ENCODE data around the gene LHPP. TPM values are rescaled to one million over a fixed set of nuclear protein-coding genes. Genes with fewer than 3 reads are reported as not detected.
A peak's percentile ranks its signal among the peaks of the same experiment; 100 is the strongest.

The LHPP gene
- total RNA-seq, 2 experiments from 2014 or later, result 17.7 TPM

GRCh38 chr10:124624006-124624405 lies 162.4 kb downstream of the LHPP start:
- H3K4me1 Mint-ChIP-seq (ENCODE audit: low read depth), result peaks cover 33% of the 10 kb centered on the region
- intact Hi-C loops (cut with micrococcal nuclease), result no loop called here

GRCh38 chr10:124624466-124624865 lies 162.8 kb downstream of the LHPP start:
- intact Hi-C loops (cut with micrococcal nuclease), result no loop called here
- CTCF ChIA-PET, result no interaction called here
- no peaks in the 10 kb centered on the region for H3K9me3 Mint-ChIP-seq
- no peak overlapping the region for H3K27ac Mint-ChIP-seq
- no peaks in the 10 kb centered on the region for H3K36me3 Mint-ChIP-seq (ENCODE audit: low read depth)
- H3K4me3 Mint-ChIP-seq, result no peak overlapping the region
- H3K4me1 Mint-ChIP-seq (ENCODE audit: low read depth), result peaks cover 28% of the 10 kb centered on the region
- no peaks in the 10 kb centered on the region for H3K27me3 Mint-ChIP-seq (ENCODE audit: low read depth)
- DNase-seq, result no peak

More at GRCh38 chr10:124624006-124624405, 162.4 kb downstream of the LHPP start:
- Mint-ChIP-seq H3K27me3 (ENCODE audit: low read depth) (no peaks in the 10 kb centered on the region), H3K4me3 (no peak overlapping the region), H3K9me3 (no peaks in the 10 kb centered on the region), H3K27ac (no peak overlapping the region), H3K36me3 (ENCODE audit: low read depth) (no peaks in the 10 kb centered on the region)
- CTCF ChIA-PET, result no interaction called here
- DNase-seq, result no peak

- intact Hi-C loops (cut with micrococcal nuclease), result loop anchor here (5.0 kb wide), 1 partner anchor 83 kb away; no protein-coding TSS in a partner anchor
- CTCF ChIA-PET, result no interaction called here
- Mint-ChIP-seq H3K36me3 (ENCODE audit: low read depth) (no peaks in the 10 kb centered on the region), H3K4me3 (no peak overlapping the region), H3K27ac (no peak overlapping the region), H3K9me3 (no peaks in the 10 kb centered on the region), H3K27me3 (ENCODE audit: low read depth) (no peaks in the 10 kb centered on the region), H3K4me1 (ENCODE audit: low read depth) (peaks cover 25% of the 10 kb centered on the region)
- no peak for DNase-seq
These were observed 163.3 kb downstream of the LHPP start for GRCh38 chr10:124624895-124625294.

- no peaks in the 10 kb centered on the region for H3K27me3 Mint-ChIP-seq (ENCODE audit: low read depth)
- DNase-seq, result no peak
- H3K36me3 Mint-ChIP-seq (ENCODE audit: low read depth), result no peaks in the 10 kb centered on the region
- CTCF ChIA-PET, result interaction anchor here (3.2 kb wide), 1 partner anchor 116 kb away, joined by 14 read pairs; no protein-coding TSS in a partner anchor
- intact Hi-C loops (cut with micrococcal nuclease), result loop anchor here (5.0 kb wide), 1 partner anchor 84 kb away; no protein-coding TSS in a partner anchor
- H3K4me1 Mint-ChIP-seq (ENCODE audit: low read depth), result peaks cover 23% of the 10 kb centered on the region
- H3K4me3 Mint-ChIP-seq, result no peak overlapping the region
- H3K9me3 Mint-ChIP-seq, result no peaks in the 10 kb centered on the region
- H3K27ac Mint-ChIP-seq, result no peak overlapping the region
These were observed 164.2 kb downstream of the LHPP start for GRCh38 chr10:124625831-124626238.

GRCh38 chr10:124626759-124627380 lies 165.2 kb downstream of the LHPP start:
- Mint-ChIP-seq H3K27ac (no peak overlapping the region), H3K9me3 (no peaks in the 10 kb centered on the region), H3K27me3 (ENCODE audit: low read depth) (no peaks in the 10 kb centered on the region), H3K4me1 (ENCODE audit: low read depth) (peaks cover 26% of the 10 kb centered on the region), H3K4me3 (no peak overlapping the region), H3K36me3 (ENCODE audit: low read depth) (no peaks in the 10 kb centered on the region)
- CTCF ChIA-PET, result interaction anchor here (0.9 to 3.2 kb wide), 3 partner anchors 21 to 343 kb away, joined by 3 to 14 read pairs (median 6); no protein-coding TSS in a partner anchor
- peak; percentile 66 for DNase-seq
- intact Hi-C loops (cut with micrococcal nuclease), result loop anchor here (5.0 kb wide), 1 partner anchor 85 kb away; no protein-coding TSS in a partner anchor

- CTCF ChIA-PET, result interaction anchor here (0.5 to 3.2 kb wide), 5 partner anchors 20 to 365 kb away, joined by 3 to 14 read pairs (median 6); no protein-coding TSS in a partner anchor
- intact Hi-C loops (cut with micrococcal nuclease), result loop anchor here (5.0 kb wide), 1 partner anchor 86 kb away; no protein-coding TSS in a partner anchor
- H3K4me3 Mint-ChIP-seq, result no peak overlapping the region
These were observed 166.4 kb downstream of the LHPP start for GRCh38 chr10:124627866-124628675.

GRCh38 chr10:124628676-124629021 lies 167.0 kb downstream of the LHPP start:
- Mint-ChIP-seq H3K9me3 (peaks cover 3% of the 10 kb centered on the region), H3K4me1 (ENCODE audit: low read depth) (peaks cover 30% of the 10 kb centered on the region), H3K27me3 (ENCODE audit: low read depth) (no peaks in the 10 kb centered on the region), H3K36me3 (ENCODE audit: low read depth) (peaks cover 3% of the 10 kb centered on the region), H3K27ac (no peak overlapping the region), H3K4me3 (no peak overlapping the region)
- CTCF ChIA-PET, result interaction anchor here (0.6 to 3.2 kb wide), 5 partner anchors 19 to 122 kb away, joined by 3 to 14 read pairs (median 6); no protein-coding TSS in a partner anchor
- intact Hi-C loops (cut with micrococcal nuclease), result loop anchor here (5.0 kb wide), 1 partner anchor 86 kb away; no protein-coding TSS in a partner anchor
- no peak for DNase-seq

More at GRCh38 chr10:124627866-124628675, 166.4 kb downstream of the LHPP start:
- no peak for DNase-seq
- Mint-ChIP-seq H3K4me1 (ENCODE audit: low read depth) (peaks cover 26% of the 10 kb centered on the region), H3K36me3 (ENCODE audit: low read depth) (no peaks in the 10 kb centered on the region), H3K27ac (no peak overlapping the region), H3K9me3 (no peaks in the 10 kb centered on the region), H3K27me3 (ENCODE audit: low read depth) (no peaks in the 10 kb centered on the region)

GRCh38 chr10:124629415-124629814 lies 167.8 kb downstream of the LHPP start:
- Mint-ChIP-seq H3K27ac (no peak overlapping the region), H3K4me1 (ENCODE audit: low read depth) (peaks cover 30% of the 10 kb centered on the region), H3K9me3 (peaks cover 7% of the 10 kb centered on the region), H3K4me3 (no peak overlapping the region), H3K36me3 (ENCODE audit: low read depth) (peaks cover 5% of the 10 kb centered on the region), H3K27me3 (ENCODE audit: low read depth) (no peaks in the 10 kb centered on the region)
- CTCF ChIA-PET, result interaction anchor here (0.8 kb wide), 1 partner anchor 112 kb away, joined by 4 read pairs; no protein-coding TSS in a partner anchor
- intact Hi-C loops (cut with micrococcal nuclease), result loop anchor here (5.0 kb wide), 1 partner anchor 87 kb away; no protein-coding TSS in a partner anchor
- no peak for DNase-seq

- H3K36me3 Mint-ChIP-seq (ENCODE audit: low read depth), result peaks cover 9% of the 10 kb centered on the region
- intact Hi-C loops (cut with micrococcal nuclease), result loop anchor here (5.0 kb wide), 1 partner anchor 88 kb away; no protein-coding TSS in a partner anchor
- H3K27me3 Mint-ChIP-seq (ENCODE audit: low read depth), result no peaks in the 10 kb centered on the region
- peaks cover 28% of the 10 kb centered on the region for H3K4me1 Mint-ChIP-seq (ENCODE audit: low read depth)
- DNase-seq, result no peak
- H3K4me3 Mint-ChIP-seq, result no peak overlapping the region
- CTCF ChIA-PET, result interaction anchor here (0.8 kb wide), 1 partner anchor 112 kb away, joined by 4 read pairs; no protein-coding TSS in a partner anchor
- H3K9me3 Mint-ChIP-seq, result peaks cover 10% of the 10 kb centered on the region
- H3K27ac Mint-ChIP-seq, result no peak overlapping the region
These were observed 168.2 kb downstream of the LHPP start for GRCh38 chr10:124629842-124630241.

- peaks cover 26% of the 10 kb centered on the region for H3K4me1 Mint-ChIP-seq (ENCODE audit: low read depth)
- intact Hi-C loops (cut with micrococcal nuclease), result no loop called here
- H3K9me3 Mint-ChIP-seq, result peaks cover 10% of the 10 kb centered on the region
- H3K27ac Mint-ChIP-seq, result no peak overlapping the region
- no peak overlapping the region for H3K4me3 Mint-ChIP-seq
- H3K36me3 Mint-ChIP-seq (ENCODE audit: low read depth), result peaks cover 9% of the 10 kb centered on the region
- H3K27me3 Mint-ChIP-seq (ENCODE audit: low read depth), result no peaks in the 10 kb centered on the region
- no peak for DNase-seq
- CTCF ChIA-PET, result no interaction called here
These were observed 168.9 kb downstream of the LHPP start for GRCh38 chr10:124630551-124630950.

GRCh38 chr10:124632064-124632531 lies 170.5 kb downstream of the LHPP start:
- Mint-ChIP-seq H3K36me3 (ENCODE audit: low read depth) (peaks cover 9% of the 10 kb centered on the region), H3K4me1 (ENCODE audit: low read depth) (peaks cover 32% of the 10 kb centered on the region), H3K27ac (no peak overlapping the region), H3K4me3 (no peak overlapping the region), H3K9me3 (peaks cover 10% of the 10 kb centered on the region), H3K27me3 (ENCODE audit: low read depth) (no peaks in the 10 kb centered on the region)
- peak; percentile 52 for DNase-seq
- CTCF ChIA-PET, result interaction anchor here (1.0 to 1.7 kb wide), 7 partner anchors 13 to 114 kb away, joined by 3 to 10 read pairs (median 3); no protein-coding TSS in a partner anchor
- intact Hi-C loops (cut with micrococcal nuclease), result loop anchor here (1.0 kb wide), 2 partner anchors 109 to 195 kb away; no protein-coding TSS in a partner anchor

- DNase-seq, result no peak
- H3K4me1 Mint-ChIP-seq (ENCODE audit: low read depth), result peaks cover 32% of the 10 kb centered on the region
- intact Hi-C loops (cut with micrococcal nuclease), result loop anchor here (1.0 kb wide), 2 partner anchors 109 to 195 kb away; no protein-coding TSS in a partner anchor
- H3K4me3 Mint-ChIP-seq, result no peak overlapping the region
- peaks cover 11% of the 10 kb centered on the region for H3K36me3 Mint-ChIP-seq (ENCODE audit: low read depth)
- H3K9me3 Mint-ChIP-seq, result peaks cover 10% of the 10 kb centered on the region
- CTCF ChIA-PET, result interaction anchor here (1.0 to 1.7 kb wide), 6 partner anchors 13 to 114 kb away, joined by 3 to 10 read pairs (median 3); no protein-coding TSS in a partner anchor
- no peaks in the 10 kb centered on the region for H3K27me3 Mint-ChIP-seq (ENCODE audit: low read depth)
- H3K27ac Mint-ChIP-seq, result no peak overlapping the region
These were observed 170.9 kb downstream of the LHPP start for GRCh38 chr10:124632566-124632965.
